GM23338 (cell line): ENCODE measurements around the gene PIP5K1A.

Experiments used
- CTCF ChIP-seq, 2 experiments: fragments of 200-600 bp in 1 of 2; sonication (generic) in 1 of 2; conservative IDR thresholded peaks; 2 replicates each; pipeline versions ENCODE4 v1.5.1 to v1.6.1; 2016 to 2017; ENCODE audit warnings: antibody characterized with exemption in 2 of 2, low read depth in 2 of 2, mild to moderate bottlenecking in 2 of 2, moderate library complexity in 1 of 2
- REST ChIP-seq: IDR thresholded peaks from one replicate; pipeline ENCODE4 v1.6.1; 2018; ENCODE audit warnings: antibody characterized with exemption; ENCODE audit not compliant: unreplicated experiment
- TF ChIP-seq, protein P1 (sequence below): fragments of 250-450 bp; sonication (Bioruptor Pico); IDR thresholded peaks from 2 replicates; pipeline ENCODE4 v1.5.0; 2020; ENCODE audit warnings: mild to moderate bottlenecking, moderate library complexity

DNA sequence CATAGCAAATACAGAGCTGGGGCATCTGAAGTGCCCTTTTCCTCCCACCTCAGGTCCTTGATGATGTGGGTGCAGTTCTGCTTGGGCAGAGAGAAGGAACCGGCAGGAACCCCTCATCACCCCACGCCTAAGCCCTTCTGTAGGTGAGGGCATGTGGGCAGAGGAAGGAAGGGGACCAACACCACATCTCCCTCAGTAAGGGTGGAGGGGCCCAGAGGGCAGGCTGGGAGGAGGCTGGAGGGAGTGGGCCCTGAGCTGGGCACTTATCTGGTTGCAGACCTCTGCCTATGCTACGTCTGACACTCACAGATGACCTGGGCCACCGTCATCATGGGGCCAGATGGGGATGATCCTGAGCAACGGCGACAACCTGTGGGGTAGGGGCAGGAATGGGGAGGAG is 94.7 kb downstream of the PIP5K1A start:
- TF ChIP-seq CTCF (conservative IDR thresholded peaks at IDR 0.05; ENCODE audit: low read depth in 2 of 2) (no peak), REST (no peak)
- TF ChIP-seq, protein P1, sequence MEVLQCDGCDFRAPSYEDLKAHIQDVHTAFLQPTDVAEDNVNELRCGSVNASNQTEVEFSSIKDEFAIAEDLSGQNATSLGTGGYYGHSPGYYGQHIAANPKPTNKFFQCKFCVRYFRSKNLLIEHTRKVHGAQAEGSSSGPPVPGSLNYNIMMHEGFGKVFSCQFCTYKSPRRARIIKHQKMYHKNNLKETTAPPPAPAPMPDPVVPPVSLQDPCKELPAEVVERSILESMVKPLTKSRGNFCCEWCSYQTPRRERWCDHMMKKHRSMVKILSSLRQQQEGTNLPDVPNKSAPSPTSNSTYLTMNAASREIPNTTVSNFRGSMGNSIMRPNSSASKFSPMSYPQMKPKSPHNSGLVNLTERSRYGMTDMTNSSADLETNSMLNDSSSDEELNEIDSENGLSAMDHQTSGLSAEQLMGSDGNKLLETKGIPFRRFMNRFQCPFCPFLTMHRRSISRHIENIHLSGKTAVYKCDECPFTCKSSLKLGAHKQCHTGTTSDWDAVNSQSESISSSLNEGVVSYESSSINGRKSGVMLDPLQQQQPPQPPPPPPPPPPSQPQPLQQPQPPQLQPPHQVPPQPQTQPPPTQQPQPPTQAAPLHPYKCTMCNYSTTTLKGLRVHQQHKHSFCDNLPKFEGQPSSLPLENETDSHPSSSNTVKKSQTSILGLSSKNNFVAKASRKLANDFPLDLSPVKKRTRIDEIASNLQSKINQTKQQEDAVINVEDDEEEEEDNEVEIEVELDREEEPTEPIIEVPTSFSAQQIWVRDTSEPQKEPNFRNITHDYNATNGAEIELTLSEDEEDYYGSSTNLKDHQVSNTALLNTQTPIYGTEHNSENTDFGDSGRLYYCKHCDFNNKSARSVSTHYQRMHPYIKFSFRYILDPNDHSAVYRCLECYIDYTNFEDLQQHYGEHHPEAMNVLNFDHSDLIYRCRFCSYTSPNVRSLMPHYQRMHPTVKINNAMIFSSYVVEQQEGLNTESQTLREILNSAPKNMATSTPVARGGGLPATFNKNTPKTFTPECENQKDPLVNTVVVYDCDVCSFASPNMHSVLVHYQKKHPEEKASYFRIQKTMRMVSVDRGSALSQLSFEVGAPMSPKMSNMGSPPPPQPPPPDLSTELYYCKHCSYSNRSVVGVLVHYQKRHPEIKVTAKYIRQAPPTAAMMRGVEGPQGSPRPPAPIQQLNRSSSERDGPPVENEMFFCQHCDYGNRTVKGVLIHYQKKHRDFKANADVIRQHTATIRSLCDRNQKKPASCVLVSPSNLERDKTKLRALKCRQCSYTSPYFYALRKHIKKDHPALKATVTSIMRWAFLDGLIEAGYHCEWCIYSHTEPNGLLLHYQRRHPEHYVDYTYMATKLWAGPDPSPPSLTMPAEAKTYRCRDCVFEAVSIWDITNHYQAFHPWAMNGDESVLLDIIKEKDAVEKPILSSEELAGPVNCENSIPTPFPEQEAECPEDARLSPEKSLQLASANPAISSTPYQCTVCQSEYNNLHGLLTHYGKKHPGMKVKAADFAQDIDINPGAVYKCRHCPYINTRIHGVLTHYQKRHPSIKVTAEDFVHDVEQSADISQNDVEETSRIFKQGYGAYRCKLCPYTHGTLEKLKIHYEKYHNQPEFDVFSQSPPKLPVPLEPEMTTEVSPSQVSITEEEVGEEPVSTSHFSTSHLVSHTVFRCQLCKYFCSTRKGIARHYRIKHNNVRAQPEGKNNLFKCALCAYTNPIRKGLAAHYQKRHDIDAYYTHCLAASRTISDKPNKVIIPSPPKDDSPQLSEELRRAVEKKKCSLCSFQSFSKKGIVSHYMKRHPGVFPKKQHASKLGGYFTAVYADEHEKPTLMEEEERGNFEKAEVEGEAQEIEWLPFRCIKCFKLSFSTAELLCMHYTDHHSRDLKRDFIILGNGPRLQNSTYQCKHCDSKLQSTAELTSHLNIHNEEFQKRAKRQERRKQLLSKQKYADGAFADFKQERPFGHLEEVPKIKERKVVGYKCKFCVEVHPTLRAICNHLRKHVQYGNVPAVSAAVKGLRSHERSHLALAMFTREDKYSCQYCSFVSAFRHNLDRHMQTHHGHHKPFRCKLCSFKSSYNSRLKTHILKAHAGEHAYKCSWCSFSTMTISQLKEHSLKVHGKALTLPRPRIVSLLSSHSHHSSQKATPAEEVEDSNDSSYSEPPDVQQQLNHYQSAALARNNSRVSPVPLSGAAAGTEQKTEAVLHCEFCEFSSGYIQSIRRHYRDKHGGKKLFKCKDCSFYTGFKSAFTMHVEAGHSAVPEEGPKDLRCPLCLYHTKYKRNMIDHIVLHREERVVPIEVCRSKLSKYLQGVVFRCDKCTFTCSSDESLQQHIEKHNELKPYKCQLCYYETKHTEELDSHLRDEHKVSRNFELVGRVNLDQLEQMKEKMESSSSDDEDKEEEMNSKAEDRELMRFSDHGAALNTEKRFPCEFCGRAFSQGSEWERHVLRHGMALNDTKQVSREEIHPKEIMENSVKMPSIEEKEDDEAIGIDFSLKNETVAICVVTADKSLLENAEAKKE (CRISPR knock-in tag): no peak
